GM13976 (cell line): ENCODE measurements around the gene ATG2A.

Experiments used
- DNase-seq: peaks from one replicate; pipeline ENCODE4 v3.0.0; 2012; ENCODE audit warnings: low spot score
- CTCF ChIP-seq: IDR thresholded peaks from 2 replicates; pipeline ENCODE4 v1.5.1; 2012; ENCODE audit warnings: borderline replicate concordance, mild to moderate bottlenecking; ENCODE audit not compliant: insufficient read depth; ENCODE audit errors: extremely low read depth, missing control alignments, control extremely low read depth
- in situ Hi-C: fragments of 300-500 bp; cut with MboI; formaldehyde crosslinking; loops from one replicate; pipeline ENCODE4 v1.12.0; 2022; ENCODE audit warnings: low sequenced_read_pairs, mixed read lengths, inconsistent platforms; ENCODE audit not compliant: unreplicated experiment

The ATG2A gene

GRCh38 chr11:64908766-64909165 is 8.2 kb downstream of the ATG2A start:
- no peak for DNase-seq
- in situ Hi-C loops: no loop called here
- no peak for TF ChIP-seq CTCF

GRCh38 chr11:64906314-64906635 is 10.7 kb downstream of the ATG2A start:
- in situ Hi-C loops: no loop called here
- DNase-seq: no peak
- no peak for TF ChIP-seq CTCF

- TF ChIP-seq CTCF: no peak
- in situ Hi-C loops: no loop called here
- no peak for DNase-seq
Measured at GRCh38 chr11:64905516-64906313, 11.3 kb downstream of the ATG2A start.

- DNase-seq: no peak
- no peak for TF ChIP-seq CTCF
- in situ Hi-C loops: no loop called here
Measured at GRCh38 chr11:64903291-64903833, 13.6 kb downstream of the ATG2A start.

GRCh38 chr11:64902102-64902900 is 14.7 kb downstream of the ATG2A start:
- no peak for TF ChIP-seq CTCF
- in situ Hi-C loops: no loop called here
- DNase-seq: no peak

- no peak for DNase-seq
- no peak for TF ChIP-seq CTCF
- in situ Hi-C loops: no loop called here
Measured at GRCh38 chr11:64900774-64901173, 16.2 kb downstream of the ATG2A start.
